A549 (cell line): ENCODE measurements around the gene CA10. TPM values are rescaled to one million over a fixed set of nuclear protein-coding genes. Genes with fewer than 3 reads are reported as not detected.

Experiments
- ATAC-seq, 2 experiments: fragments of 200-7000 bp in 1 of 2; fragments of >200 bp in 1 of 2; cut with Nextera tagmentation in 1 of 2; cut with Tn5 transposase in 1 of 2; 3 replicates each; pipeline versions ENCODE4 v1.8.0 to v1.9.1; 2018 to 2020; ENCODE audit warnings: mild to moderate bottlenecking in 1 of 2, moderate library complexity in 1 of 2
- CTCF ChIA-PET: fragments of 300-600 bp; sonication (Branson Sonifier 250); formaldehyde crosslinking; extraction: SDS; loops from one replicate; lab custom pipeline; 2021; ENCODE audit warnings: antibody characterized with exemption, inconsistent platforms; lab: Yijun Ruan, JAX
- POLR2A ChIA-PET: fragments of 350-600 bp; formaldehyde crosslinking; extraction: SDS; loops from one replicate; lab custom pipeline; 2021; ENCODE audit warnings: antibody characterized with exemption, inconsistent platforms; lab: Yijun Ruan, JAX
- DNase-seq, 2 experiments: peaks; one replicate each; pipeline versions ENCODE4 v3.0.0 to v3.0.0-alpha.2; 2011 to 2016; ENCODE audit warnings: low read depth in 1 of 2, low spot score in 1 of 2
- FAIRE-seq: peaks from 2 replicates; lab custom pipeline; 2011; peaks lifted over from hg19 to GRCh38; lab: Jason Lieb, UNC
- H3K27ac ChIP-seq, 2 experiments: fragments of >200 bp; sonication (Bioruptor Twin); formaldehyde crosslinking; 3 replicates each; pipeline ENCODE4 v1.5.1; 2016 to 2017
- H3K4me1 ChIP-seq: fragments of >200 bp; sonication (Bioruptor Twin); formaldehyde crosslinking; 3 replicates; pipeline ENCODE4 v1.6.1; 2016
- H3K4me2 ChIP-seq: fragments of >200 bp; sonication (Bioruptor Twin); formaldehyde crosslinking; 3 replicates; pipeline ENCODE4 v1.6.1; 2016
- H3K4me3 ChIP-seq: fragments of >200 bp; sonication (Bioruptor Twin); formaldehyde crosslinking; 3 replicates; pipeline ENCODE4 v1.5.1; 2016
- H3K9me3 ChIP-seq: fragments of >200 bp; sonication (Bioruptor Twin); formaldehyde crosslinking; 3 replicates; pipeline ENCODE4 v1.6.1; 2016
- CBX2 ChIP-seq: fragments of 200-600 bp; sonication (generic); IDR thresholded peaks from 2 replicates; pipeline ENCODE4 v1.6.1; 2016; ENCODE audit warnings: low read depth, mild to moderate bottlenecking, borderline replicate concordance
- CBX8 ChIP-seq: fragments of 200-600 bp; sonication (generic); IDR thresholded peaks from 2 replicates; pipeline ENCODE4 v1.6.1; 2016
- CEBPB ChIP-seq, 2 experiments: fragments of >200 bp in 1 of 2; sonication (Bioruptor Twin) in 1 of 2; formaldehyde crosslinking in 1 of 2; IDR thresholded peaks; 2 replicates each; pipeline ENCODE4 v1.6.1; 2012 to 2016
- CHD4 ChIP-seq: fragments of 200-600 bp; sonication (generic); IDR thresholded peaks from 2 replicates; pipeline ENCODE4 v1.6.1; 2016; ENCODE audit warnings: antibody characterized with exemption, mild to moderate bottlenecking, borderline replicate concordance
- CTCF ChIP-seq: fragments of >200 bp; sonication (Bioruptor Twin); formaldehyde crosslinking; IDR thresholded peaks from 3 replicates; pipeline ENCODE4 v1.5.1; 2016
- E2F6 ChIP-seq: IDR thresholded peaks from 2 replicates; pipeline ENCODE4 v1.6.1; 2012; ENCODE audit warnings: low read depth, borderline replicate concordance
- ELK1 ChIP-seq: fragments of 150-350 bp; IDR thresholded peaks from 2 replicates; pipeline ENCODE4 v1.6.1; 2014; ENCODE audit warnings: low read depth, mild to moderate bottlenecking, low read length
- ESRRA ChIP-seq: fragments of 150-350 bp; IDR thresholded peaks from 2 replicates; pipeline ENCODE4 v1.6.1; 2014; ENCODE audit warnings: mild to moderate bottlenecking, low read length, borderline replicate concordance
- FOSB ChIP-seq: fragments of 250-450 bp; sonication (Bioruptor Pico); IDR thresholded peaks from 2 replicates; pipeline ENCODE4 v1.5.0; 2020; ENCODE audit warnings: mild to moderate bottlenecking, moderate library complexity
- FOSL2 ChIP-seq, 2 experiments: fragments of 450-650 bp in 1 of 2; fragments of >200 bp in 1 of 2; sonication (Bioruptor Twin) in 1 of 2; formaldehyde crosslinking; IDR thresholded peaks; 2 replicates each; pipeline versions ENCODE4 v1.5.0 to v1.6.1; 2016 to 2020; ENCODE audit warnings: mild to moderate bottlenecking in 1 of 2, moderate library complexity in 1 of 2
- HMGXB4 ChIP-seq: fragments of 250-450 bp; sonication (Bioruptor Pico); IDR thresholded peaks from 2 replicates; pipeline ENCODE4 v1.5.0; 2021; ENCODE audit warnings: mild to moderate bottlenecking, moderate library complexity, borderline replicate concordance
- JUNB ChIP-seq: fragments of >200 bp; sonication (Bioruptor Twin); formaldehyde crosslinking; IDR thresholded peaks from 2 replicates; pipeline ENCODE4 v1.6.1; 2016
- MAZ ChIP-seq: fragments of 150-350 bp; IDR thresholded peaks from 2 replicates; pipeline ENCODE4 v1.6.1; 2014; ENCODE audit warnings: antibody characterized with exemption, low read depth, low read length, borderline replicate concordance
- MYC ChIP-seq: IDR thresholded peaks from 2 replicates; pipeline ENCODE4 v1.6.1; 2012; ENCODE audit warnings: mild to moderate bottlenecking, inconsistent platforms, low read length, improper control_type of control experiment, borderline replicate concordance
- PHF8 ChIP-seq: fragments of 200-600 bp; sonication (generic); IDR thresholded peaks from 2 replicates; pipeline ENCODE4 v1.6.1; 2016; ENCODE audit warnings: low read depth, mild to moderate bottlenecking, antibody characterized with exemption, moderate library complexity, borderline replicate concordance
- POLR2AphosphoS2 ChIP-seq: conservative IDR thresholded peaks from 2 replicates; pipeline ENCODE4 v1.6.1; 2012; ENCODE audit warnings: low read length, improper control_type of control experiment, inconsistent platforms
- RNF2 ChIP-seq: fragments of 200-600 bp; sonication (generic); IDR thresholded peaks from 2 replicates; pipeline ENCODE4 v1.6.1; 2016; ENCODE audit warnings: low read depth, mild to moderate bottlenecking, antibody characterized with exemption, moderate library complexity, borderline replicate concordance
- SREBF2 ChIP-seq: fragments of 450-650 bp; IDR thresholded peaks from 2 replicates; pipeline ENCODE4 v1.6.1; 2014; ENCODE audit warnings: mild to moderate bottlenecking, moderate library complexity
- TP53 ChIP-seq: fragments of 250-450 bp; sonication (Bioruptor Pico); IDR thresholded peaks from 2 replicates; pipeline ENCODE4 v1.5.0; 2021; ENCODE audit warnings: mild to moderate bottlenecking, moderate library complexity
- ZNF302 ChIP-seq: fragments of 250-450 bp; sonication (Bioruptor Pico); IDR thresholded peaks from 2 replicates; pipeline ENCODE4 v1.9.0; 2021; ENCODE audit warnings: inconsistent platforms, mild to moderate bottlenecking, moderate library complexity
- ZSCAN20 ChIP-seq: fragments of 250-450 bp; sonication (Bioruptor Pico); IDR thresholded peaks from 2 replicates; pipeline ENCODE4 v1.8.0; 2022; ENCODE audit warnings: mild to moderate bottlenecking, moderate library complexity
- WGBS: methylation state at CpG from one replicate; pipeline ENCODE4 v1.1.6; 2017; ENCODE audit errors: missing lambda C conversion rate; 5-methylcytosine and 5-hydroxymethylcytosine counted together
- polyA minus RNA-seq: library from RNA; depleted of rRNA, polyadenylated mRNA; stranded (reverse); fragments of >200 nt; gene quantifications from 2 replicates; pipeline ENCODE4 v1.2.3, GENCODE V29; 2011; rRNA and poly(A)+ RNA removed
- polyA plus RNA-seq, 4 experiments: library from polyadenylated mRNA; depleted of rRNA in 3 of 4; stranded (reverse); fragments of >200 nt; fragmentation: RNase III in 1 of 4; extraction: RNeasy Plus Mini Kit Qiagen cat#74134 plus additional on column Dnase treatment in 1 of 4; gene quantifications; 2 replicates in 3 of 4; 3 replicates in 1 of 4; pipeline ENCODE4 v1.2.3, GENCODE V29; 2011 to 2017

Gene CA10
- not detected in 2 replicates for polyA plus RNA-seq (2011; rRNA removed)
- not detected in 2 replicates for polyA plus RNA-seq (2012; cell fraction: cytosol; rRNA removed)
- polyA plus RNA-seq (2012; cell fraction: nucleus; rRNA removed) = not detected in 2 replicates
- polyA plus RNA-seq (2017; fragmentation: RNase III; extraction: RNeasy Plus Mini Kit Qiagen cat#74134 plus additional on column Dnase treatment) = not detected in 3 replicates
- polyA minus RNA-seq = 0.37 TPM in 1 of 2 replicates, not detected in the other

GRCh38 chr17:52158450-52159042, at the start of gene CA10:
TSS of gene CA10 (minus strand) at chr17:52158714.
- Histone ChIP-seq H3K27ac (no peak within 1 kb of the TSS), H3K4me2 (no peak within 1 kb of the TSS), H3K4me1 (no peaks in the 10 kb centered on the region), H3K4me3 (no peak within 1 kb of the TSS), H3K9me3 (no peaks in the 10 kb centered on the region; the same call in 2 of the 3 replicates)
- no peak for FAIRE-seq
- 24% methylated on average over 28 of the region's 52 CpGs for WGBS
- POLR2A ChIA-PET = no interaction called here
- ATAC-seq = peak in 1 of 2 experiments; percentile 46; a peak in 3 of 6 replicates
- CTCF ChIA-PET = no interaction called here
- TF ChIP-seq RNF2 (no peak), E2F6 (no peak), PHF8 (no peak), CHD4 (no peak)
- no peak for DNase-seq

- no peak overlapping the region for H3K4me3 ChIP-seq
- H3K27ac ChIP-seq = no peak overlapping the region
- WGBS = 2% methylated on average over 2 of the region's 2 CpGs
- ChIA-PET POLR2A (no interaction called here), CTCF (no interaction called here)
- no peak overlapping the region for H3K4me2 ChIP-seq
- TF ChIP-seq FOSB (CRISPR knock-in tag) (no peak), CEBPB (IDR thresholded peaks at IDR 0.05) (no peak), CHD4 (no peak), MAZ (no peak), JUNB (no peak), TP53 (CRISPR knock-in tag) (no peak), POLR2AphosphoS2 (no peak), ESRRA (no peak), HMGXB4 (CRISPR knock-in tag) (no peak), FOSL2 (IDR thresholded peaks at IDR 0.05) (no peak), FOSL2 (CRISPR knock-in tag; IDR thresholded peaks at IDR 0.05) (no peak), RNF2 (no peak), CTCF (no peak), MYC (no peak)
- FAIRE-seq = no peak
- no peaks in the 10 kb centered on the region for H3K4me1 ChIP-seq
- no peak for DNase-seq
- H3K9me3 ChIP-seq = no peaks in the 10 kb centered on the region
- ATAC-seq = no peak
Measured at GRCh38 chr17:52207796-52208195, 49.3 kb upstream of the CA10 start.

GRCh38 chr17:52202520-52203080, 44.1 kb upstream of the CA10 start:
- ChIA-PET CTCF (interaction anchor here (1.3 to 1.4 kb wide), 2 partner anchors 8 to 25 kb away, joined by 3 read pairs; no protein-coding TSS in a partner anchor), POLR2A (no interaction called here)
- Histone ChIP-seq H3K27ac (no peak overlapping the region), H3K4me1 (no peaks in the 10 kb centered on the region), H3K4me3 (no peak overlapping the region), H3K9me3 (no peaks in the 10 kb centered on the region), H3K4me2 (no peak overlapping the region)
- WGBS = 0% methylated on average over 2 of the region's 2 CpGs
- FAIRE-seq (no peak), DNase-seq (no peak), ATAC-seq (no peak)
- TF ChIP-seq ZSCAN20 (CRISPR knock-in tag) (no peak), CBX8 (no peak), ELK1 (no peak), CBX2 (no peak), FOSB (CRISPR knock-in tag) (no peak), PHF8 (no peak), ZNF302 (CRISPR knock-in tag) (no peak), SREBF2 (no peak), MYC (no peak)
